Measurements from ENCODE around the gene CDC37L1.
A peak's percentile ranks its signal among the peaks of the same experiment; 100 is the strongest.

Gene CDC37L1

GRCh38 chr9:4670591-4670990 lies 8.8 kb upstream of the CDC37L1 start:
- no peaks in the 10 kb centered on the region for H3K9me3 ChIP-seq (ENCODE audit: low read length)
- H3K27ac ChIP-seq (ENCODE audit: low read depth, low read length) = no peak overlapping the region

GRCh38 chr9:4671737-4672136 lies 7.6 kb upstream of the CDC37L1 start:
- no peak overlapping the region for H3K27ac ChIP-seq (ENCODE audit: low read depth, low read length)
- H3K4me1 ChIP-seq (ENCODE audit: insufficient read depth, low read length) = peaks cover 3% of the 10 kb centered on the region
- H3K36me3 ChIP-seq (ENCODE audit: insufficient read depth, low read length) = no peaks in the 10 kb centered on the region
- H3K9me3 ChIP-seq (ENCODE audit: low read length) = no peaks in the 10 kb centered on the region
- no peaks in the 10 kb centered on the region for H3K27me3 ChIP-seq (ENCODE audit: control insufficient read depth in 1 of 2, insufficient read depth in 2 of 2, low read length in 2 of 2)
- H3K4me3 ChIP-seq (ENCODE audit: low read depth in 1 of 2, low read length in 2 of 2) = no peak overlapping the region
- H3K9ac ChIP-seq (ENCODE audit: low read length) = no peak overlapping the region

More at GRCh38 chr9:4670591-4670990, 8.8 kb upstream of the CDC37L1 start:
- Histone ChIP-seq H3K4me3 (ENCODE audit: low read depth in 1 of 2, low read length in 2 of 2) (no peak overlapping the region), H3K36me3 (ENCODE audit: insufficient read depth, low read length) (no peaks in the 10 kb centered on the region), H3K27me3 (ENCODE audit: control insufficient read depth in 1 of 2, insufficient read depth in 2 of 2, low read length in 2 of 2) (no peaks in the 10 kb centered on the region), H3K9ac (ENCODE audit: low read length) (no peak overlapping the region), H3K4me1 (ENCODE audit: insufficient read depth, low read length) (peaks cover 13% of the 10 kb centered on the region)

GRCh38 chr9:4674783-4675182 lies 4.6 kb upstream of the CDC37L1 start:
- Histone ChIP-seq H3K36me3 (ENCODE audit: insufficient read depth, low read length) (no peaks in the 10 kb centered on the region), H3K4me3 (ENCODE audit: low read depth in 1 of 2, low read length in 2 of 2) (no peak overlapping the region), H3K9ac (ENCODE audit: low read length) (no peak overlapping the region), H3K4me1 (ENCODE audit: insufficient read depth, low read length) (peaks cover 6% of the 10 kb centered on the region), H3K27ac (ENCODE audit: low read depth, low read length) (no peak overlapping the region), H3K9me3 (ENCODE audit: low read length) (no peaks in the 10 kb centered on the region), H3K27me3 (ENCODE audit: control insufficient read depth in 1 of 2, insufficient read depth in 2 of 2, low read length in 2 of 2) (no peaks in the 10 kb centered on the region)

- H3K4me3 ChIP-seq (ENCODE audit: low read depth in 1 of 2, low read length in 2 of 2) = no peak overlapping the region
- H3K27ac ChIP-seq (ENCODE audit: low read depth, low read length) = no peak overlapping the region
- no peaks in the 10 kb centered on the region for H3K9me3 ChIP-seq (ENCODE audit: low read length)
- H3K36me3 ChIP-seq (ENCODE audit: insufficient read depth, low read length) = no peaks in the 10 kb centered on the region
- H3K27me3 ChIP-seq (ENCODE audit: control insufficient read depth in 1 of 2, insufficient read depth in 2 of 2, low read length in 2 of 2) = no peaks in the 10 kb centered on the region
- H3K9ac ChIP-seq (ENCODE audit: low read length) = no peak overlapping the region
- H3K4me1 ChIP-seq (ENCODE audit: insufficient read depth, low read length) = peaks cover 20% of the 10 kb centered on the region
These were observed 2.0 kb upstream of the CDC37L1 start for GRCh38 chr9:4677392-4677791.

- no peaks in the 10 kb centered on the region for H3K36me3 ChIP-seq (ENCODE audit: insufficient read depth, low read length)
- H3K4me3 ChIP-seq (ENCODE audit: low read depth in 1 of 2, low read length in 2 of 2) = peak overlapping the region; percentile 38 to 94
- no peaks in the 10 kb centered on the region for H3K9me3 ChIP-seq (ENCODE audit: low read length)
- H3K4me1 ChIP-seq (ENCODE audit: insufficient read depth, low read length) = peaks cover 26% of the 10 kb centered on the region
- peak overlapping the region; percentile 88 for H3K9ac ChIP-seq (ENCODE audit: low read length)
- peak overlapping the region; percentile 99 for H3K27ac ChIP-seq (ENCODE audit: low read depth, low read length)
- no peaks in the 10 kb centered on the region for H3K27me3 ChIP-seq (ENCODE audit: control insufficient read depth in 1 of 2, insufficient read depth in 2 of 2, low read length in 2 of 2)
These were observed 596 bp upstream of the CDC37L1 start for GRCh38 chr9:4678679-4679267.

GRCh38 chr9:4680173-4680525 lies 780 bp downstream of the CDC37L1 start:
- Histone ChIP-seq H3K36me3 (ENCODE audit: insufficient read depth, low read length) (no peaks in the 10 kb centered on the region), H3K9ac (ENCODE audit: low read length) (peak overlapping the region; percentile 78), H3K27me3 (ENCODE audit: control insufficient read depth in 1 of 2, insufficient read depth in 2 of 2, low read length in 2 of 2) (no peaks in the 10 kb centered on the region), H3K4me1 (ENCODE audit: insufficient read depth, low read length) (peaks cover 26% of the 10 kb centered on the region), H3K4me3 (ENCODE audit: low read depth in 1 of 2, low read length in 2 of 2) (peak overlapping the region; percentile 94 to 95), H3K9me3 (ENCODE audit: low read length) (no peaks in the 10 kb centered on the region), H3K27ac (ENCODE audit: low read depth, low read length) (peak overlapping the region; percentile 99)

- H3K9me3 ChIP-seq (ENCODE audit: low read length) = no peaks in the 10 kb centered on the region
- peak overlapping the region; percentile 99 for H3K27ac ChIP-seq (ENCODE audit: low read depth, low read length)
- peaks cover under 1% of the 10 kb centered on the region for H3K36me3 ChIP-seq (ENCODE audit: insufficient read depth, low read length)
- no peaks in the 10 kb centered on the region for H3K27me3 ChIP-seq (ENCODE audit: control insufficient read depth in 1 of 2, insufficient read depth in 2 of 2, low read length in 2 of 2)
- peak overlapping the region in 1 of 2 donors; percentile 94 for H3K4me3 ChIP-seq (ENCODE audit: low read depth in 1 of 2, low read length in 2 of 2)
- peak overlapping the region; percentile 78 for H3K9ac ChIP-seq (ENCODE audit: low read length)
- H3K4me1 ChIP-seq (ENCODE audit: insufficient read depth, low read length) = peaks cover 26% of the 10 kb centered on the region
These were observed 1.4 kb downstream of the CDC37L1 start for GRCh38 chr9:4680750-4681149.

- Histone ChIP-seq H3K9ac (ENCODE audit: low read length) (no peak overlapping the region), H3K4me1 (ENCODE audit: insufficient read depth, low read length) (peaks cover 33% of the 10 kb centered on the region), H3K4me3 (ENCODE audit: low read depth in 1 of 2, low read length in 2 of 2) (no peak overlapping the region), H3K36me3 (ENCODE audit: insufficient read depth, low read length) (peaks cover 13% of the 10 kb centered on the region), H3K27ac (ENCODE audit: low read depth, low read length) (no peak overlapping the region), H3K9me3 (ENCODE audit: low read length) (no peaks in the 10 kb centered on the region), H3K27me3 (ENCODE audit: control insufficient read depth in 1 of 2, insufficient read depth in 2 of 2, low read length in 2 of 2) (no peaks in the 10 kb centered on the region)
These were observed 5.5 kb downstream of the CDC37L1 start for GRCh38 chr9:4684820-4685219.

- no peak overlapping the region for H3K4me3 ChIP-seq (ENCODE audit: low read depth in 1 of 2, low read length in 2 of 2)
- H3K9me3 ChIP-seq (ENCODE audit: low read length) = no peaks in the 10 kb centered on the region
- H3K9ac ChIP-seq (ENCODE audit: low read length) = no peak overlapping the region
- H3K27me3 ChIP-seq (ENCODE audit: control insufficient read depth in 1 of 2, insufficient read depth in 2 of 2, low read length in 2 of 2) = no peaks in the 10 kb centered on the region
- H3K4me1 ChIP-seq (ENCODE audit: insufficient read depth, low read length) = peaks cover 27% of the 10 kb centered on the region
- peaks cover 26% of the 10 kb centered on the region for H3K36me3 ChIP-seq (ENCODE audit: insufficient read depth, low read length)
- no peak overlapping the region for H3K27ac ChIP-seq (ENCODE audit: low read depth, low read length)
These were observed 6.7 kb downstream of the CDC37L1 start for GRCh38 chr9:4686112-4686511.

- Histone ChIP-seq H3K27ac (ENCODE audit: low read depth, low read length) (no peak overlapping the region), H3K36me3 (ENCODE audit: insufficient read depth, low read length) (peaks cover 30% of the 10 kb centered on the region), H3K4me3 (ENCODE audit: low read depth in 1 of 2, low read length in 2 of 2) (no peak overlapping the region)
These were observed 7.2 kb downstream of the CDC37L1 start for GRCh38 chr9:4686584-4686983.

GRCh38 chr9:4689021-4689420 lies 9.7 kb downstream of the CDC37L1 start:
- no peak overlapping the region for H3K27ac ChIP-seq (ENCODE audit: low read depth, low read length)
- no peaks in the 10 kb centered on the region for H3K9me3 ChIP-seq (ENCODE audit: low read length)
- H3K36me3 ChIP-seq (ENCODE audit: insufficient read depth, low read length) = peaks cover 30% of the 10 kb centered on the region
- H3K4me1 ChIP-seq (ENCODE audit: insufficient read depth, low read length) = peaks cover 15% of the 10 kb centered on the region
- H3K4me3 ChIP-seq (ENCODE audit: low read depth in 1 of 2, low read length in 2 of 2) = no peak overlapping the region
- H3K9ac ChIP-seq (ENCODE audit: low read length) = no peak overlapping the region
- H3K27me3 ChIP-seq (ENCODE audit: control insufficient read depth in 1 of 2, insufficient read depth in 2 of 2, low read length in 2 of 2) = no peaks in the 10 kb centered on the region

More at GRCh38 chr9:4686584-4686983, 7.2 kb downstream of the CDC37L1 start:
- peaks cover 22% of the 10 kb centered on the region for H3K4me1 ChIP-seq (ENCODE audit: insufficient read depth, low read length)
- H3K9me3 ChIP-seq (ENCODE audit: low read length) = no peaks in the 10 kb centered on the region
- H3K27me3 ChIP-seq (ENCODE audit: control insufficient read depth in 1 of 2, insufficient read depth in 2 of 2, low read length in 2 of 2) = no peaks in the 10 kb centered on the region
- H3K9ac ChIP-seq (ENCODE audit: low read length) = no peak overlapping the region

- no peak overlapping the region for H3K4me3 ChIP-seq (ENCODE audit: low read depth in 1 of 2, low read length in 2 of 2)
- no peak overlapping the region for H3K9ac ChIP-seq (ENCODE audit: low read length)
- no peak overlapping the region for H3K27ac ChIP-seq (ENCODE audit: low read depth, low read length)
- no peaks in the 10 kb centered on the region for H3K27me3 ChIP-seq (ENCODE audit: control insufficient read depth in 1 of 2, insufficient read depth in 2 of 2, low read length in 2 of 2)
- no peaks in the 10 kb centered on the region for H3K9me3 ChIP-seq (ENCODE audit: low read length)
- peaks cover 15% of the 10 kb centered on the region for H3K4me1 ChIP-seq (ENCODE audit: insufficient read depth, low read length)
- peaks cover 31% of the 10 kb centered on the region for H3K36me3 ChIP-seq (ENCODE audit: insufficient read depth, low read length)
These were observed 10.3 kb downstream of the CDC37L1 start for GRCh38 chr9:4689687-4690104.

All from muscle layer of colon (tissue), 2 donors.